ENCODE measurements around the gene MCF2L.

MCF2L gene

GRCh38 chr13:112979406-112979902 is 10.4 kb downstream of the MCF2L start:
- no peak for DNase-seq (ENCODE audit: low read depth)

GRCh38 chr13:112980434-112980833 is 11.4 kb downstream of the MCF2L start:
- no peak for DNase-seq (ENCODE audit: low read depth)

- no peak for DNase-seq (ENCODE audit: low read depth)
These were observed 12.4 kb downstream of the MCF2L start for GRCh38 chr13:112981451-112981850.

GRCh38 chr13:112982281-112983041 is 13.4 kb downstream of the MCF2L start:
- DNase-seq (ENCODE audit: low read depth), result no peak

- DNase-seq (ENCODE audit: low read depth), result no peak
These were observed 14.0 kb downstream of the MCF2L start for GRCh38 chr13:112983042-112983305.

GRCh38 chr13:112983428-112984196 is 14.6 kb downstream of the MCF2L start:
- no peak for DNase-seq (ENCODE audit: low read depth)

GRCh38 chr13:112984501-112984900 is 15.5 kb downstream of the MCF2L start:
- DNase-seq (ENCODE audit: low read depth), result no peak

- no peak for DNase-seq (ENCODE audit: low read depth)
These were observed 16.2 kb downstream of the MCF2L start for GRCh38 chr13:112984954-112985802.

GRCh38 chr13:112985803-112986408 is 16.9 kb downstream of the MCF2L start:
- DNase-seq (ENCODE audit: low read depth), result no peak

GRCh38 chr13:112986470-112986869 is 17.5 kb downstream of the MCF2L start:
- no peak for DNase-seq (ENCODE audit: low read depth)

GRCh38 chr13:112986946-112987681 is 18.1 kb downstream of the MCF2L start:
- DNase-seq (ENCODE audit: low read depth), result no peak

GRCh38 chr13:112987682-112988024 is 18.6 kb downstream of the MCF2L start:
- DNase-seq (ENCODE audit: low read depth), result no peak

- no peak for DNase-seq (ENCODE audit: low read depth)
These were observed 21.8 kb downstream of the MCF2L start for GRCh38 chr13:112990783-112991182.

GRCh38 chr13:112991609-112992008 is 22.6 kb downstream of the MCF2L start:
- no peak for DNase-seq (ENCODE audit: low read depth)

GRCh38 chr13:112992931-112993680 is 24.1 kb downstream of the MCF2L start:
- DNase-seq (ENCODE audit: low read depth), result no peak

- no peak for DNase-seq (ENCODE audit: low read depth)
These were observed 25.2 kb downstream of the MCF2L start for GRCh38 chr13:112994084-112994780.

- DNase-seq (ENCODE audit: low read depth), result no peak
These were observed 25.9 kb downstream of the MCF2L start for GRCh38 chr13:112994781-112995355.

GRCh38 chr13:112995395-112996191 is 26.6 kb downstream of the MCF2L start:
- DNase-seq (ENCODE audit: low read depth), result no peak

GRCh38 chr13:112996671-112997091 is 27.7 kb downstream of the MCF2L start:
- DNase-seq (ENCODE audit: low read depth), result no peak
